NCI-H1048 (cell line): ENCODE data around the gene ANKFY1.
"Not testable (repeated sequence)": the region's sequence is repeated elsewhere in the genome, so short reads cannot be mapped to it uniquely, and the experiment has no call there.

ENCODE experiments used
- DNase-seq: peaks from one replicate; lab custom pipeline; 2025; lab: John Stamatoyannopoulos, UW

The ANKFY1 gene

GRCh38 chr17:4261452-4261851, 2.3 kb downstream of the ANKFY1 start:
- DNase-seq = no peak

DNA sequence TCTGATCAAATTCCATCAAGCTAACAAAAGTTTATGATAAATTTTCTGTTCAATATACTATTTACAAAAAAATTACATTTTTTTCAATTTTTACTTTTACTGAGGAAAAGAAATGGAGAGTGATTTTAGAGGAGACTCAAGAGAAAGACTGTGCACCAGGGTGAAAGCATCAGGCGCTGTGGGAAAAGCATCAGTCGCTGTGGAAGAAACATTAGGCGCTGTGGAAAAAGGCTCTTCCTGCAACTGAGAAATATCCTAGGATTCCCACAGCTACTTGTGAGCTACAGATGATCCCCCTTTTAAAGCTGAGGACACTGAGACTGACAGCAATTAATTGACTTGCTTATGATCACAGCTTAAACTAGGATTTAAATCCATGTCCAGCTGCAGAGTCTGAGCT, 4.9 kb downstream of the ANKFY1 start:
- DNase-seq = no peak

DNA sequence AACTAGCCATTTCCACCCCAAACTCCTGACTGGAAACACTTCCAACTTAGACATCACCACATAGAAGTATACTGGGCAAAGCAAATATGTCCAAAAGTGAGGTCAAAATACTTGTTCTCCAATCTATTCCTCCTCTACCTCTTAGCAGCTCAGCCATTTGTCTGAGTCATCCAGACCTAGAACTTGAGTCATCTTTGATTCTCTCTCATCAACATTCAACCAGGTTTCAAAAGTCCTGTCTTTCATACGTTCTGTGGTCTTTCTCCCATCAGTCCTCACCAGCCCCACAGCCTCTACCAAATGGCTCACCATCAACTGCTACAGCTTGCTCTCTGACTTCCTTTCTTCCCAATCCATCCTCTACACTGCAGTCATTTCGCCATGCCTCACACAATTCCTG, 6.8 kb downstream of the ANKFY1 start:
- no peak for DNase-seq

GRCh38 chr17:4255271-4255670, 8.5 kb downstream of the ANKFY1 start:
- not testable (repeated sequence) for DNase-seq

- no peak for DNase-seq
These were observed 12.9 kb downstream of the ANKFY1 start for GRCh38 chr17:4250887-4251286.

DNA sequence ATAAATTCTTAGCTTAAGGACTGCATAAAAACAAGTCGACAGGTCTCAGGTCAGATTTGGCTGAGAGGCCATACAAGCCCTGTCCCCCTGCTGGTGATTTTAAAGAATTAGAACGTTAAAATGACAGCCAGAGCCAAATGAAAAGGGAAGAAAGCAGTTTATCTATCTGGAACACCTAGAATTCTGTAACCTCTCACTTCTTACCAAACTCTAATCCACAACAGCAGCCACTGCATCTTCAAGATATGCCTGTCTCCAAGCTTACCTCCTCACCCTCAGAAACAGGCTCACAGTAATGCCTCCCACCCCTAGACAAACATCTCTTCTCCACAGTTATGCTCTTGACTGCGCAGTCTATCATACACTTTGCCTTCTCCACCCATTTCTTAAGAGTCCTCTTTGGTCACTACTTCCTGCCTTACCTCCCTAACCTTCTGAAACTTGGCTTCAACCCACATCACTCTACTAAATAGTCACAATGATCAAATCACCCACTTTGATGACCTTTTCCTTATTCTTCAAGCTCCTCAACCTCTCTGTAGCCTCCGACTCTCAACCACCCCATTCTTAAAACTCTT, 14.2 kb downstream of the ANKFY1 start:
- DNase-seq = no peak

DNA sequence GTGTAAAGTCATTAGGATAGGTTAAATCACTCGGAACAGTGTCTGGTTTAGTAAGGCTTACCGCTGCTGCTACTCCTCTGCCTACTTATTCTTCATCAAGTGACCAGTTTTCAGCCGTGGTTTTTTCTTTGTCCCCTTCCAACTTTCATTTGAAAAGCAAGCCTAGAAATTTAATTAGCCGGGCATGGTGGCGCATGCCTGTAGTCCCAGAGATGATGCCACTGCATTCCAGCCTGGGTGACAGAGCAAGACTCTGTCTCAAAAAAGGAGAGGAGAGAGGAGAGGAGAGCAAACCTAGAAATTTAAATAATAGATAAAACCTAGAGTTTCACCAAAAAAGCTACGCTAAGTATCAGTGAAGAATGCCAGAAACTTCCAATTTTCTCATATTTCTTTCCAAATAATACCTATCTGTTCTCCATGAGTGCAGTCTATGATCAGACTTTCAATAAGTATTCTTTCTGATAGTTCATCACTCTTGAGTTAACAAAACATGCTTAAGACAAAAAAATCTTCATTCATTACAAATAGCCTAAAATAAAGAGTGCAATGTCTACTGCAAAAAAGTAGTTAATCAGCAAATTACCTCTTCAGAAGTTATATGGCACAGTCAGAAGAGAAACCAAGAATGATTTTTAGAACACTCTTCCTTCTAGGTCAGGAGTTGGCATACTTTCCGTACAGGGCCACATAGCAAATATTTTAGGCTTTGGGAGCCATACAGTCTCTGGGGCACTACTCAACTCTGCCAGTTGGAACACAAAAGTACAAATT, 15.1 kb downstream of the ANKFY1 start:
- no peak for DNase-seq

- no peak for DNase-seq
These were observed 15.8 kb downstream of the ANKFY1 start for GRCh38 chr17:4247971-4248388.

DNA sequence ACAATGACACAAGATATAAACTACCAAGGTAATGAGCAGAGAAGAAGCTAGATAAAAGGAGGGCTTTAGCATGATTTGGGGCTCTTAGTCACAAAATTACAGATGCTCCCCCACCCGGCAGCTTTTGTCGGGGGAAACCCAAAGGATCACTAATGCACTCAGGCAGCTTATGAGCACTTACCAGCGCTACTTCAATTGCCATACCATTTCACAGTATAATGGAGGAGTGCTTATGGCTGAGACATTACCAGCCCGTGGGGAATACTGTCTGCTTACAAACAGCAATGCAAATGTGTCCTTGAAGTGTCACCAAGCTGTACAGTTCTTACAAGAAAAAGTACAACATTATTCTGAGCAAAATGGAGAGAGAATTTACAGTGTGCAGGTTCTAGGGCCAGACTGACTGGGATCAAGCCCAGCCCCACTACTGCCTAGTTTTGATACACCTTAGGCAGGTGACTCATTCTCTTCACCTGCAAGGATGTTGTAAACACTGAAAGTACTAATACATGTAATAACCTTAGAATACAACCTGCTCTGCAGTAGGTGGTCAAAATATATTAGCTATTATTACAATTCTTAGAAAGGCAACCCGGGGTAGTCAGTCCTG, 16.3 kb downstream of the ANKFY1 start:
- no peak for DNase-seq

DNA sequence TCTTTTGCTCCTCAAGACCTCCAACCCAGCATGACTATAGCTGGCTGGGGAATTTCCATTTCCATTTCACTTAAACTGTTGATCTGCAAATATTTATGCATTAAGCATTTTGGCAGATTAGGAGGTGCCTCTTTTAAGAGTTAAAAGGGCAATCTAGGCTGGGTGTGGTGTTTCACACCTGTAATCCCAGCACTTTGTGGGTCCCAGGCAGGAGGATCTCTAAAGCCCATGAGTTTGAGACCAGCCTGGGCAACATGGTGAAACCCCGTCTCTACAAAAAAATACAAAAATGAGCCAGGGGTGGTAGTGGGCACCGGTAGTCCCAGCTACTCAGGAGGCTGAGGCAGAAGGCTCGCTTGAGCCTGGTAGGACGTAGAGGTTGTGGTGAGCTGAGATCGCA, 17.1 kb downstream of the ANKFY1 start:
- DNase-seq = no peak

DNA sequence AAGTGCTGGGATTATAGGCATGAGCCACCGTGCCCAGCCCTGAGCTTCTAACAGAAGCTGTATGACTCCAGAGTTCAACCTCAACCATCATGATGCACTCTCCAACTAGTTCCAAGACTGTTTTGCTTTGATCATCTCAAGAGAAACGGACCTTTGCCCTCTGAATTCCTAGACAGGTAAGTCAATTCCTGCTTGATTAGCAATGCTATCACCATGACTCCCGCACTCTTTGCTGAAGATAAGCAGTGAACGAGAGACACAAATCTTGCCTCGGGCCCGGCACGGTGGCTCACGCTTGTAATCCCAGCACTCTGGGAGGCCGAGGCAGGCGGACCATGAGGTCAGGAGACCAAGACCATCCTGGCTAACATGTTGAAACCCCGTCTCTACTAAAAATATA, 22.2 kb downstream of the ANKFY1 start:
- no peak for DNase-seq

DNA sequence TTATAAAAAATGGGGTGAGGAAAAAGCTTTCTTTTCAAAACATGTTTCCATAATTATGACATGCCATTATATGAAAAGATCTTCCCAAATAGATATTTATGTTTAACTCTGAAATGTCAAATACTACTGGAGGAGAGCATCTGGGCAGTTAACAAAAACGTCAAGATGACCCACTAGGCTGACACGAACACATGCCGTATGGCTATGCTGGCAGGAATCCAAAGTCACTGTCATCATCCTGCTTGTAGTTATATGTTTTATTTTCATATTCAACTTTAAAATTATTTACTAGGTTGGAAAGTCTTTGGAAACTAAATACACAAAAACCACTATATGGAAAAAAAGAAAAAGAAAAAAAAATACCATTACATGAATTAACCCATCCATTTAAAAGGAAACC, 27.3 kb downstream of the ANKFY1 start:
- DNase-seq = no peak

GRCh38 chr17:4235372-4236279, 28.2 kb downstream of the ANKFY1 start:
- DNase-seq = no peak

- no peak for DNase-seq
These were observed 29.4 kb downstream of the ANKFY1 start for GRCh38 chr17:4234401-4234800.

DNA sequence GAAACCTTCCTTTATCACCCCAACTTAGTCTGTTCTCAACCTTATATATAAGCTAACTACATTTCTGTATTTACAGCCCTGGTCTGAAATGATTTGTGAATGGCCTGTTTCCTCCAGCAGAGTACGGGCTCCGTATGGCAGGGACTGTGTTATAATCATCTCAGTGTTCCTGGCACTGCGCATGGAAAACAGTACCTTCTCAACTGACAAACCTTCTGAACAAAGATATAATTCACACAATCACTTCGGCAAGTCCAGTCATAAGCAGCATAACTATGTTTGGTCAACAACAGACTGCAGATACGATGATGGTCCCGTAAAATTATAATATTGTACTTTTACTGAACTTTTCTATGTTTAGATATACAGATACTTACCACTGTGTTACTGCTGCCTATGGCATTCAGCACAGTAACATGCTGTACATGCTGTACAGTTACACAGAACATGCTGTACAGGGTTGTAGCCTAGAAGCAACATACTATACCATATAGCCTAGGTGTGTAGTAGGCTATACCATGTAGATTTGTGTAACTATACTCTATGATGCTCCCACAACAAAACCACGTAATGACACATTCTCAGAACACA, 30.0 kb downstream of the ANKFY1 start:
- no peak for DNase-seq

DNA sequence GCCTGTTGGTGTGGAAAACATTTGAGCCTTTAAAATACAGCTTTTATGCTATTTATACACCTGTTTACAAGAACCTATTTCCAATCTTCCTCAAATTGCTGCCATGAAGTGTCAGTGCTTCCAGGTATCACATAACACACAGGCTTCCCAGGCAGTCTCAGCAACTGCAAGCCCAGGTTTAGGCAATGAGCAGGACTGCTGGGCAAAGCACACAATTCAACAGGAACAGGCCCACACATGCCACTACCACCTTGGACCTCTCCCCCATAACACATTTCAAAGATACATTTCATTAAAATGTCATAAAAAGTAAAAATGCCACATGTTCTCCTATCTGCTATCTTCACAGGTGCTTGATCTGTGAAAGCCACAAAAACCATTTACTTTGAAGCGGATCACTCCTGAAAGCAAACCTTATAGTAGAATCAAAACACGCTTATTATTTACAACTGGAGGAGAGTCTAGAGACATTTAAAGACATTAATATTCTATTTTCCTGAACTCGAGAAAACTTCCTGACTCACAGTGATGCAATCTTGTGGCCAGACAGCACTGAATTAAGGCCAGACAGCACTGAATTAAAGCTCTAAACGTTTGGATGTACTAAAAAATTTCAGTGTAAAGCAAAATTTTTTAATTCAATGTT, 31.5 kb downstream of the ANKFY1 start:
- no peak for DNase-seq

GRCh38 chr17:4229627-4230541, 33.9 kb downstream of the ANKFY1 start:
- no peak for DNase-seq

- no peak for DNase-seq
These were observed 41.7 kb downstream of the ANKFY1 start for GRCh38 chr17:4221899-4222659.

GRCh38 chr17:4221163-4221562, 42.6 kb downstream of the ANKFY1 start:
- DNase-seq = no peak

- no peak for DNase-seq
These were observed 43.1 kb downstream of the ANKFY1 start for GRCh38 chr17:4220655-4221054.
